Subcutaneous abdominal adipose tissue (tissue), 5 donors: ENCODE results near the gene SLC24A4.

Source experiments
- H3K27ac ChIP-seq: one replicate; pipeline ENCODE4 v1.7.0; 2013; ENCODE audit warnings: low read depth, mild to moderate bottlenecking, inconsistent platforms, low read length, moderate library complexity
- H3K27me3 ChIP-seq, 5 donors: one replicate each; pipeline ENCODE4 v1.7.0; 2013; ENCODE audit warnings: low read length in 5 of 5, inconsistent platforms in 1 of 5; ENCODE audit not compliant: control insufficient read depth in 5 of 5, insufficient read depth in 4 of 5
- H3K36me3 ChIP-seq, 5 donors: one replicate each; pipeline ENCODE4 v1.7.0; 2013; ENCODE audit warnings: low read length in 5 of 5; ENCODE audit not compliant: control insufficient read depth in 5 of 5, insufficient read depth in 5 of 5
- H3K4me1 ChIP-seq, 5 donors: one replicate each; pipeline ENCODE4 v1.7.0; 2013; ENCODE audit warnings: low read length in 5 of 5, mild to moderate bottlenecking in 3 of 5, moderate library complexity in 1 of 5; ENCODE audit not compliant: control insufficient read depth in 5 of 5, insufficient read depth in 5 of 5
- H3K4me3 ChIP-seq, 5 donors: one replicate each; pipeline ENCODE4 v1.7.0; 2013; ENCODE audit warnings: low read length in 5 of 5, low read depth in 1 of 5
- H3K9ac ChIP-seq, 5 donors: one replicate each; pipeline ENCODE4 v1.7.0; 2013; ENCODE audit warnings: low read length in 5 of 5, mild to moderate bottlenecking in 4 of 5, moderate library complexity in 3 of 5
- H3K9me3 ChIP-seq, 5 donors: one replicate each; pipeline ENCODE4 v1.7.0; 2013; ENCODE audit warnings: low read length in 5 of 5; ENCODE audit not compliant: control insufficient read depth in 5 of 5
- donor health status: healthy.
- donor health status: healthy.
- donor health status: healthy.
- donor health status: healthy.
- donor health status: healthy.

SLC24A4 gene

GRCh38 chr14:92421751-92422150 lies 98.8 kb downstream of the SLC24A4 start:
- Histone ChIP-seq H3K27me3 (no peaks in the 10 kb centered on the region), H3K9me3 (peaks cover 0 to 6% (median 0%) of the 10 kb centered on the region in 5 donors), H3K27ac (no peak overlapping the region), H3K4me1 (no peaks in the 10 kb centered on the region), H3K4me3 (no peak overlapping the region), H3K36me3 (no peaks in the 10 kb centered on the region), H3K9ac (no peak overlapping the region)

- H3K9ac ChIP-seq: no peak overlapping the region
- no peaks in the 10 kb centered on the region for H3K4me1 ChIP-seq
- no peaks in the 10 kb centered on the region for H3K36me3 ChIP-seq
- H3K4me3 ChIP-seq: no peak overlapping the region
- peaks cover 0 to 5% (median 0%) of the 10 kb centered on the region in 5 donors for H3K9me3 ChIP-seq
- H3K27me3 ChIP-seq: no peaks in the 10 kb centered on the region
- no peak overlapping the region for H3K27ac ChIP-seq
Observed at GRCh38 chr14:92425101-92425500, 102.1 kb downstream of the SLC24A4 start.

GRCh38 chr14:92426237-92426636 lies 103.3 kb downstream of the SLC24A4 start:
- no peak overlapping the region for H3K4me3 ChIP-seq
- no peak overlapping the region for H3K27ac ChIP-seq
- no peaks in the 10 kb centered on the region for H3K4me1 ChIP-seq
- peaks cover 0 to 5% (median 0%) of the 10 kb centered on the region in 5 donors for H3K9me3 ChIP-seq
- peaks cover 0 to 4% (median 0%) of the 10 kb centered on the region in 5 donors for H3K27me3 ChIP-seq
- no peaks in the 10 kb centered on the region for H3K36me3 ChIP-seq
- no peak overlapping the region for H3K9ac ChIP-seq

- H3K27me3 ChIP-seq: peaks cover 0 to 9% (median 0%) of the 10 kb centered on the region in 5 donors
- peaks cover 0 to 5% (median 0%) of the 10 kb centered on the region in 5 donors for H3K9me3 ChIP-seq
- no peak overlapping the region for H3K27ac ChIP-seq
- no peak overlapping the region for H3K9ac ChIP-seq
- H3K4me3 ChIP-seq: no peak overlapping the region
- H3K4me1 ChIP-seq: no peaks in the 10 kb centered on the region
- no peaks in the 10 kb centered on the region for H3K36me3 ChIP-seq
Observed at GRCh38 chr14:92427096-92427495, 104.1 kb downstream of the SLC24A4 start.

GRCh38 chr14:92430686-92431085 lies 107.7 kb downstream of the SLC24A4 start:
- Histone ChIP-seq H3K4me3 (no peak overlapping the region), H3K9ac (no peak overlapping the region), H3K9me3 (peaks cover 0 to 18% (median 6%) of the 10 kb centered on the region in 5 donors), H3K27me3 (peaks cover 0 to 9% (median 0%) of the 10 kb centered on the region in 5 donors), H3K36me3 (no peaks in the 10 kb centered on the region), H3K27ac (no peak overlapping the region), H3K4me1 (no peaks in the 10 kb centered on the region)

GRCh38 chr14:92431199-92431725 lies 108.3 kb downstream of the SLC24A4 start:
- Histone ChIP-seq H3K9me3 (peaks cover 0 to 18% (median 6%) of the 10 kb centered on the region in 5 donors), H3K27me3 (peaks cover 0 to 9% (median 0%) of the 10 kb centered on the region in 5 donors), H3K9ac (no peak overlapping the region), H3K4me1 (no peaks in the 10 kb centered on the region), H3K36me3 (no peaks in the 10 kb centered on the region), H3K27ac (no peak overlapping the region), H3K4me3 (no peak overlapping the region)

GRCh38 chr14:92433407-92433806 lies 110.4 kb downstream of the SLC24A4 start:
- H3K9me3 ChIP-seq: peaks cover 0 to 13% (median 6%) of the 10 kb centered on the region in 5 donors
- no peaks in the 10 kb centered on the region for H3K36me3 ChIP-seq
- no peak overlapping the region for H3K27ac ChIP-seq

GRCh38 chr14:92435154-92435553 lies 112.2 kb downstream of the SLC24A4 start:
- no peak overlapping the region for H3K27ac ChIP-seq
- no peak overlapping the region for H3K9ac ChIP-seq
- H3K9me3 ChIP-seq: peaks cover 0 to 13% (median 6%) of the 10 kb centered on the region in 5 donors
- H3K36me3 ChIP-seq: no peaks in the 10 kb centered on the region
- no peak overlapping the region for H3K4me3 ChIP-seq
- H3K4me1 ChIP-seq: peaks cover 0 to 7% (median 0%) of the 10 kb centered on the region in 5 donors
- peaks cover 0 to 9% (median 0%) of the 10 kb centered on the region in 5 donors for H3K27me3 ChIP-seq

More at GRCh38 chr14:92433407-92433806, 110.4 kb downstream of the SLC24A4 start:
- Histone ChIP-seq H3K4me1 (no peaks in the 10 kb centered on the region), H3K9ac (no peak overlapping the region), H3K27me3 (peaks cover 0 to 9% (median 0%) of the 10 kb centered on the region in 5 donors), H3K4me3 (no peak overlapping the region)

GRCh38 chr14:92436115-92436776 lies 113.3 kb downstream of the SLC24A4 start:
- H3K9ac ChIP-seq: no peak overlapping the region
- no peaks in the 10 kb centered on the region for H3K36me3 ChIP-seq
- no peak overlapping the region for H3K4me3 ChIP-seq
- peaks cover 0 to 8% (median 0%) of the 10 kb centered on the region in 5 donors for H3K27me3 ChIP-seq
- no peak overlapping the region for H3K27ac ChIP-seq
- peaks cover 0 to 9% (median 0%) of the 10 kb centered on the region in 5 donors for H3K4me1 ChIP-seq
- peaks cover 0 to 13% (median 6%) of the 10 kb centered on the region in 5 donors for H3K9me3 ChIP-seq

GRCh38 chr14:92437309-92437708 lies 114.3 kb downstream of the SLC24A4 start:
- Histone ChIP-seq H3K4me1 (peaks cover 0 to 9% (median 0%) of the 10 kb centered on the region in 5 donors), H3K9ac (no peak overlapping the region), H3K27me3 (no peaks in the 10 kb centered on the region), H3K4me3 (no peak overlapping the region), H3K9me3 (peaks cover 0 to 13% (median 6%) of the 10 kb centered on the region in 5 donors), H3K36me3 (no peaks in the 10 kb centered on the region), H3K27ac (no peak overlapping the region)
